Fibroblast of skin of abdomen (primary cell): ENCODE data around the gene SLC30A10.
A peak's percentile ranks its signal among the peaks of the same experiment; 100 is the strongest.
"Not testable (repeated sequence)": the region's sequence is repeated elsewhere in the genome, so short reads cannot be mapped to it uniquely, and the experiment has no call there.

Source experiments
- DNase-seq: peaks from one replicate; pipeline ENCODE4 v3.0.0-alpha.2; 2013

Gene SLC30A10

DNA sequence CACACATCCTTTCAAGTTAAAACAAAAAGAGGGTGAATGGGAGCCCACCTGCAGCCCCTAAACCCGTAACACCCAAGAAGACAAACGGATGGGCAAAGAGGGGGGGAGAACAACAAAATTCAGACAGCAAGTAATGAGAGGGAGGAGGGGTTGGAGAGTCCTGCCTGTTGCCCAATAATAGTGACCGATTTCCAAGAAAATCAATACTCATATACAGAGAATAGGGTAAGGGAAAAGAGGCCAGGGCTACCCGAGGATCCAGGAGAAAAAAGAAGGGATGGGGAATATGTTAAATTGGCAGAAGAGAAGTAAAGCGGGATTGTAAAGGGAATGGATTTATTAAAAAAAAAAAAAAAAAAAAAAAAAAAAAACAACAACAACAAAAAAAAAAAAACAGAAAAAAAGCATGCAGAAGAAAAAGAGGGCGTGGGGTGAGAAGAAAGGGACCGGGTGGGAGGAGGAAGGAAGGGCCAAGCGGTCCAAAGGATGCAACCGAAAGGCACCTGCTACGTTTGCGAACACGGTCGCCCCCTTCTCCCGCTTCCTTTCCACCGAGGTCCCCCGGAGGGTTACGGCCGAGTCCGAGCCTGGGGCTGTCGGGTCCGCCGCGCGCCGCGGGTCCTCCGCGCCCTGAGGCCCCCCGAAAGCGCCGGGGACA lies 930 bp downstream of the SLC30A10 start:
- no peak for DNase-seq

DNA sequence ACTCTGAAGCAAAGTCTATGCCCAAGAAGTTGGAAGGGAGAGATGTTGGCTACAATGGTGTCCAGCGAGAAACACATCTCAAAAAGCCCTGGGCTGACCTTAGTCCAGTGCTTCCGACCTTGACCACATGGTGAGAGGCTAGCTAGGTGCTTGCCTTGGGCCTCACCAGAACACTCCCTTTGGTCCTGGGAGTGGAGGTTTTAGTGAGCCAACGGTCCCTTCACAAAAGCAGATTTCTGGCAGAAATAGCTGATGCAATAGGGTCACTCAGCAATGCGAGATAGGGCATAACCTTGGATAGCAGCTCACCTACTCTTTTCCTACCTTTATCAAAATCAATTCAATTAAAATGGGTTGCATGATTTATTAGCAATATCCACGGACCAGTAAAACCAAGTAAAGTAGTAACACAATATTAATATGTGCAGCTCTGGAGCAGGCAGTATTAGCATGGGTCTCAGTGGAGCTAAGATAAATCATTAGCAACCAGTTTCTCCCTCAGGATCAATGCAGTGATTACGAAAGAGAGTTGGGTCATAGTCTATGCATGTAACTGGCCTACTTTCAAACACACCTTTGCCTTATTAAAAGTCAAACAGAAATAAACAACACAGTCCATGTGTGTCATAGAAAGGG lies 1.9 kb downstream of the SLC30A10 start:
- DNase-seq: no peak

DNA sequence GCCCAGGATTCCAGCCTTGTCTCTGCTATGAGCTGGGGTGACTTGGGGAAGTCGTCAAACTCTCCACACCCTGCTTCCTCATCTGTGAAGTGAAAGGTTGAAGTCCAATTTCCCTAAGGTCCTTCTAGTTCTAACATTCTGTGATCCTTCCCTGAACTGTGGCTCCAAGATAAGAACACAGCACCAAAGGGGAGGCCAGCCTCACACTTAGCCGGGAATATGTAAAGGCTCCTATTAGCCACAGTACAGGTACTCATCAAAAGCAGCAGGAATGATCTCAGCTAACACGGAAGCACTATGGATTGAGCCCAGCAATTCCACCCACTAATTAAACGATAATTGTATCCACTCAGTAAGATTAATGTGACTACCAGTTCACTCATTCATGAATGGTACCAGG lies 4.0 kb downstream of the SLC30A10 start:
- DNase-seq: no peak

DNA sequence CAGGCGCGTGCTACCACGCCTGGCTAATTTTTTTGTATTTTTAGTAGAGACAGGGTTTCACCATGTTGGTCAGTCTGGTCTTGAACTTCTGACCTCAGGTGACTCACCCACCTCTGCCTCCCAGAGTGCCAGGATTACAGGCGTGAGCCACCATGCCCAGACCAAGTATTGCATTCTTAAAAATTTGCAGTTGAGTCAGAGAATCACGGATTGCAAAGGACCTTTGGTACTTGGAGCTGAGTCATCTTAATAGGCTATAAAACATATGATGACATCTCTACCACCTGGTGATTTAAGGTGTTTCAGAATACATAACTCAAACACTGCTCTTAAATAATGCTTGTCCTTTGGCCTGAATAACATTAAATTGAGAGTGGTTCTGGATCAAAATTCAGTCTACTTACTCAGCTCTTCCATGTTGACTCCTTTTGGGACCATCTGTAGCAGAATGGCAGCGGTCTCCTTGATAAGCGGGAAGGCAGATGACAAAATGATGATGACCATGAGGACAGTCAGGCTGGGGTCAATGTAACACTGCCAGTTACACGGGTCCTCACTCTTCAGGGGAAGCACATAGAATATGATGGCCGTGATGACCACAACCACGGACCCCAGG lies 10.4 kb downstream of the SLC30A10 start:
- DNase-seq: peak; percentile 3

DNA sequence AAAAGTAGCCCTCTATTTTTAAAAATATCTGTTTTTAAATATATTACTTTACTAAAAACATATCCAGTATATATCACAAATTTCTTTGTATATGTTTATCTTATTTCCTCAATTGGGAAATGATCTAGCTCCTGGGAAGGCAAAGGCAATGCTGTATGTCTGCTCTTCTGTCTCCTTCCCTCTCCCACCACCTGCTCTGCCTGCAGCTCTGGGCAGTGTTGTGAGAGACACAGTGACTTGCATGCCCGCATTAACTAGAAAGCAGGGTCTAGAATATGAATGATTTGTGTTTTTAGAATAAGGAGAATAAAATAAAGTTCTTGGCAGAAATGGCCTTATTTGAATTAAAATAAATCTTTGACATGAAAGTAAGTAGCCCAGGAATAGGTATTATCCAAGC lies 11.1 kb downstream of the SLC30A10 start:
- DNase-seq: no peak

DNA sequence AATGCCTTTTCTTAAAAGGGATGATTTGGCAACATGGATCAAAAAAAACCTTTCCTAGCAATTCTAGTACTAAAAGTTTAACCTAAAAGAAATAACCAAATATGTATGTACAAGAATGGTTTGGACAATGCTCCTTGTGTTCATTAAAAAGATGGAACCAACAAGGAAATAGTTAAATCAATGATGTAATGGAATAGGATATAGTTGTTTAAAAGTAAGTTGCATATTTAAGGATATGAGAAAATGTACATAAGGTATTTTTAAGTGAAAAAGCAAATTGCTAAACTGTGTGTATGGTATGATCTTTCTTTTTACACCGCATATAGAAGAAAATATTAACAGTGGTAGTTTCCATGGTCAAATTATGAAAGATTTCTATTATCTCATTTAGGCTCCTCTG lies 12.1 kb downstream of the SLC30A10 start:
- DNase-seq: no peak

DNA sequence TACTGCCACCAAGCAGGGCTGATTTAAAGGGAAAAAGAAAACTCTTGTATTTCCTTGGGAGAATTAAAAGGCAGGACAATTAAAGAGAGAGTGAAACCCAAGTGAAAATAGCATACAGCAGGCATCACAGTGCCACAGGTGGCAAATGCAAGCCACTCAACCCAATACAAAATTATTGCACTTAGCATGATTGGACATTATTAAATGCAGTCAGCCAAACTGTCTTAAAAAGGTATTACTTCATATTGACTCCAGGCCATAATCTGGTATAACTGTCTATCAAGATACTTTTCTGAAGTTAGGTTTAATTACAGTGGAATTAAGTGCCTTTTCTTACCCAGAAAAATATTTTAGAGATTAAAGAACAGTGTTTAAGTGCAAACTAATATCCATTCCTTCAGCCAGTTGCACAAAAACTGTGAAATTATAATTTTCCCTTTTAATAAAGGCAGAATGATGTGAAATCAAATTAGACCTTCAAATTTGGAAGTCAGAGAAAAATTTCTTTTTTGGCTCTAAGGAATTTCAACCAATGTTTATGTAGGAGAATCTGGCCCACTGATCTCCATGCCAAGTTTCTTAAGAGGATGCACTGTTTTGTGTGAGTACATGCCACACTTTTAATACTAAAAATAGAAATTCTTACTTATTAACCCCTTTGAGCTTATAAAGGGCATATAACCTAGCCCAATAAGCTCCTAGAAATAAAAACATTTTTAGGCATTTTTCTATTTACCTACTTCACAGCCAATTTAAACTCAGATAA lies 15.2 kb downstream of the SLC30A10 start:
- no peak for DNase-seq

DNA sequence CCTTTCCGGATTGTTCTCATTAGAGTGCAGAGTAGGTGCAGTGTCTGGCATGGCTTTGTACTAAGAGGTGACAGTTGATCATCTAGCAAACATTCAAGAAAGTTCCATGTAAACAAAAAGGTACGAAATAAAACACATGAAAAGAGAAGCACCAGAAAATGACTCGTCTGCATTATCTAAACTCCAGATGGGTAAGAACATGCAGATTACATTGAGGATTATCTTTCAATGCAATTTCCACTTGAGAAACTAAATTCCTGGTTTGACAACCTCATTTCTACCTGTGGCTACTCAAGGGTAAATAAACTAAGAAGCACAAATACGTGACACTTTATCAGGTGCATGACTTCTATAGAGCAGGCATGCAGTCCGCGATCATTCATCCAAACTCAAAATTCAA lies 17.6 kb downstream of the SLC30A10 start:
- DNase-seq: no peak

DNA sequence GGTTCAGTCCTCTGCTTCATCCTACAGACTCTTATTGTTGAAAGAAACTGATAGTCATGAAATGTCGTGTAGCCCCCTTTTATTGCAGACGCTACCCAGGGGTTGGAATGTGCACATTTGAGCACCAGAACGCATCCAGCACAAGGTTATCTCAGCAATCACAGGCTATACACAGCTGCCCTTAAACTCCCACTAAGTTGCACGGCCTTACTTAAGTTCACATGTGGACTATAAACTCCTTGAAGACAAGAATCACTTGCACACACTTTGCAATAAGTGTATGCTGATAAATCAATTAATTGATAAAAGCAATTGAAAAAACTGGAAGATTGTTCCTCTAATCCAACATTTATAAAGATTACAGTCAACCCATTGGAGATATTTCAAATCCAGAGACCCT lies 18.9 kb downstream of the SLC30A10 start:
- DNase-seq: no peak

DNA sequence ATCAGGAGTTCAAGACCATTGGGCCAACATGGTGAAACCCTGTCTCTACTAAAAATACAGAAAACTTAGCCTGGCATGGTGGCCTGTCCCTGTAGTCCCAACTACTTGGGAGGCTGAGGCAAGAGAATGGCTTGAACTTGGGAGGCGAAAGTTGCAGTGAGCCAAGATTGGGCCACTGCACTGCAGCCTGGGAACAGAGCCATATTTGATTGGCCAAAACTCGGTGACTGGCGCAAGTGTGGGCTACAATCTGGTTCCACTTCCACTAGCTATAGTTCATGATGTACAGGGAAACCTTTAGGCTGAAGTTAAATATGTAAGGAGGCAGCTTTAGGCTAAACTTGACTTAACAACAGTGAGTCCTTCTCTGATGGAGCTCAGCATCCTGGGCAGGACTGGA lies 20.2 kb downstream of the SLC30A10 start:
- no peak for DNase-seq

DNA sequence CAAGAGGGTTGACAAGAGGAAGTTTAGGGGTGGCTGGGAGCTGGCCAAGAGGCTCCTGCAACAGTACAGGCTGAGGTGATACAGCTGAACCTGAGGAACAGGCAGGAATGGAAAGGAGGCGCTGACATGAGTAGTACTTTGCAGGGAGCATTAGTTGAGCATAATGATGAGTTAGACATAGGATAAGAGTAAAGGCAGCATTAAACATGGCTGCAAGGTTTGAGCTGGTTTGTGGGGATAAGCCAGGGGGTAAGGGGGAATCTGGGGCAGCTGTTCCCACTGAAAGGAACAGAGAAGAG lies 20.6 kb downstream of the SLC30A10 start:
- DNase-seq: no peak

DNA sequence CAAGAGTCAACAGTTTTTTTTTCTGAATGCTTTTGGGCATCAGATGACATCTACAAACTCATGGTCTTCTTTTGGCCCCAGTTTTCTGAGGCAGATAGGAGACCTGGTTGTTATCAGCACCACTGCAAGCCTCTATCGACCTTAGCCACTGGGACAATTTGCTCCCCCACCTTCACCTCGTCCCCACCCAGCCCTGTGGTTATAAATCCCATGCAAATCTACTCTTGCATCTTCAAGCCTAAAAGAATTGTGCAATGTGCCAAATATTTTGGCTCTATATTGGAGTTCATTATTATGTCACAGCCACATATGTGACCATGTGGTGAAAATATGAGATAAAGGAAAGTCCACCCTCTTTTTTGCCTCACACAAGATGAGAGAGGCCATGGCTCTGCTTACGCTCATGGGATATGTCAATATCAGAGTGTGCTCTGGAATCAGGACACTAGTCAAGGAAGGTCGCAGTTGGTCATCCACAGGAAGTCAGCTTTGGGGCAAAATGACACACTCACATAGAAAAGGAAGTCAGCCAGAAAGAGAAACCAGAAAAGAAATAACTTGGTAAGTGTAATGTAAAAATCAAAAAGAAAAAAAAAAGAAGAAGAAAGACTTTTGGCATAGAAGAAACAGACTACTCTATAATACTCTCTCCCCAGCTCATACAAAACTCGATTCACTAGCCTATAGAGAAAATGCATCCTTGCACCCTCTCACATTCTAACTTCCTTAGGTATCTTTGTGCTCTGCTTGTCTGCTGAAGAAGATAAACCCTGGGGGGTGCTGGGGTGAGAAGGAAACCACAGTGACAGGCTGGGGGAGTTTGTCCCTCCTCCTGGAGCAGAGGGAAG lies 21.2 kb downstream of the SLC30A10 start:
- no peak for DNase-seq

DNA sequence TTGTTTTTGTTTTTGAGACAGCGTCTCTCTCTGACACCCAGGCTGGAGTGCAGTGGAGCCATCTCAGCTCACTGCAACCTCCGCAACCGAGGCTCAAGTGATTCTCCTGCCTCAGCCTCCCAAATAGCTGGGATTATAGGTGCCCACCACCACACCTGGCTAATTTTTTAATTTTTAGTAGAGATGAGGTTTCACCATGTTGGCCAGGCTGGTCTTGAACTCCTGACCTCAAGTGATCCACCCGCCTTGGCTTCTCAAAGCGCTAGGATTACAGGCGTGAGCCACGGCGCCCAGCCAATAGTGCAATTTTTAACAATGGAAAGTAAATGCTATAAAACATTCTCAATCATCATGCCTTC lies 21.8 kb downstream of the SLC30A10 start:
- DNase-seq: not testable (repeated sequence)

DNA sequence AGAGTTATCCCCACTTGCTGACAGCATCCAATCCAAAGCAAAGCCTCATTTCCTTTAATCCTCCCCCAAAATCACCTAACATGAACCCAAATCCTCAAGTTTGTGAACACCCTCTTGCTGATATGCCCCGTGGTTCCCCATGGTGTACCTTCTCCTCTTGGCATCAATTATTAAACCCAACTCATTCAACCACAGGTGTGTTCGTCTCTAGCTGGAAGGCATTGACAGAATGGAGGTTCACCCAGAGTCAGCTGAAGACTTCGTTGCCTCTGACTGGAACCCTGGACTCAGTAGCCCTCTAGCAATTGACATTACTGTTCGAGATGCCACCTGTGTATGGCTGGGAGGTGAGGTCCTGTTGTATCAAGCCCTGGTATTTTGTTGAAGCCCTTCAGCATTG lies 22.8 kb downstream of the SLC30A10 start:
- DNase-seq: no peak

DNA sequence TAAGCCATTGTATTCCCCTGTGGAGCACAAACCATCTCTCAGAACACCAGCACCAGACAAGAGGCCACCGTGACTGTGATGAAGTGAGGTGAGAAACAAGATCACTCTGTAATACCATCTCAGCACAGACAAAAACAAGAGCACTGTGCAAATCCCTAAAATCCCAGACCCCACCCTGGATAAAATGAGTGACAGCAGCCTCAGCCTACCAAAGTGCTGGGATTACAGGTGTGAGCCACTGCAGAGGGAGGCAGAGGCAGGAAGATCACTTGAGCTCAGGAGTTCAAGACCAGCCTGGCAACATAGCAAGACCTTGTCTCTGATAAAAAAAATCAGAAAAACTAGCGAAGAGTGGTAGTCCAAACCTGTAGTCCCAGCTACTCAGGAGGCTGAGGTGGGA lies 23.4 kb downstream of the SLC30A10 start:
- no peak for DNase-seq

DNA sequence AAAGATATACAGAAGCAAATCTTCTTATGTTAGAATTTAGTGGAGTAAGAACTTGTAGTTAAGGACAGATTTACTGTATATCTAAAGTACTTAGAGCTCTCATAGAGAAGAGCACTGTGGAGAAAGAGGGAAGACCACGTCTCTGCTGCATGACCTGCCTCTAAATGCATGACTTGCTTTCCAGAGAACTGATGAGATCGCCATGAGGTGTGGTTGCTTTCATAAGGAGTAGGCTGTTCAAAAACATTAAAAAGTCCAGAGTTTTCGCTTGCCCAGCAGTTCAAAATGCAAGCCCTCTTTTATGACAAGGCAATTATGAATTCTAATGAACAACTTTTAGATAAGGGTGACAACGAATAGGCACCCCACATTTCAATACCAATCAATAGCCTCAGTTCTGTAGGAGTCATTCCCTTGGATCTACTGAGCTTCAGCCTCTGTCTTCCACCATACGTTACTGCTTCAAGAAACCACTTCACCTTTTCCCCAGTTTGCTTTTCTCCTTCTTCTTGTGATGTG lies 24.9 kb downstream of the SLC30A10 start:
- DNase-seq: no peak

DNA sequence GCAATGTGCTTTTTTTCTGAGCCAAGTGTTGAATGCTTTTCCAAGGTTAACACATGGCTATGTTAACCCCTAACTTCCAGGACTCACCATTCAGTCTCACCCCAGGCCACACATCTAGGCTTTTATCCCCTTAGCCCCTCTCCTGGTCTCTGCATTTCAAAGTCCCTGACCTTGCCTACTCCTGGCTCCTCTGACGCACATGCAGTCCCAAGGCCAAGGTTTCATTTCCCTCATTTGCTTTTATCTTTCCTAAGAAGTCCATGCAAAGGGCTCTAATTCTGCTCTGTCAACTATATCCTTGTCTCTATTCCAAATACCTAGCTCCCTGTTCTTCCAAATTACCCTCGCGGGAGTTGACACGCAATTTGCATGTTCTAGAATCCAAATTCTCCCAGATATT lies 25.4 kb downstream of the SLC30A10 start:
- DNase-seq: no peak

DNA sequence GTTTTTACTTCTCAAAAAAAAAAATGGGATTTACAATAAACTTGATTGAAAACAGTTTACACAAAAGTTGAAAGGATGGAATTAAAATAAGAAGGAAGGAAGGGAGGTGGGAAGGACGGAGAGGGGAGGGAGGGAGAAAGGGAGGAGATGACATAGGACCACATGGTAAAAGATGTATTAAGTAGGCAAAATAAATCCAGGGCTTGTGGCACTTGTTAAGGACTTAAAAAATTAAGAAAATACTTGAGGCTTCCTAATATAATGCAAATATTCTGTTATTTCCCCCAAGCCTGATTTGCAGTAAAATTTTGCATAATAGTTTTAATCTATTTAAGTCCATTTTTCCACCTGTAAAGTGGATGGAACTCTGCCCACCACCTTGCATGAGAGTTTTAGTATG lies 27.5 kb downstream of the SLC30A10 start:
- DNase-seq: no peak

DNA sequence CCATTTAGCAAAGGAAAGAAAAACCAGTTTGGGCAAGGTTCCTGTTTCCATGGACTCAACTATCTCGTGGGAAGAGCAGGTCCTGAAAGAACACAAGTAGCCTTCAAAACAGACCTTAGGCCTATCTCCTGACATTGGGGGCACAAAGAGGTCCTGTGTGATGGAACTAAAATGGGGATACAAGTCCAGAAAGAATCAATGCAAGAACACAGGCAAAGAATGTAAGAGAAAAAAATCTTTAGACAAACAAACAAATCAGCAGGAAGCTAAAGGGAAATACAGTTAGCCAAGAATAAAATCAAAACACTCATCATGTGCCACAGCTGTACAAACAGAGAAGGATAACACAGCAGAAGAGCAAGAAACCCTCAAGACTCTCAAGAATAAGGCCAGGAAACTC lies 28.2 kb downstream of the SLC30A10 start:
- no peak for DNase-seq

DNA sequence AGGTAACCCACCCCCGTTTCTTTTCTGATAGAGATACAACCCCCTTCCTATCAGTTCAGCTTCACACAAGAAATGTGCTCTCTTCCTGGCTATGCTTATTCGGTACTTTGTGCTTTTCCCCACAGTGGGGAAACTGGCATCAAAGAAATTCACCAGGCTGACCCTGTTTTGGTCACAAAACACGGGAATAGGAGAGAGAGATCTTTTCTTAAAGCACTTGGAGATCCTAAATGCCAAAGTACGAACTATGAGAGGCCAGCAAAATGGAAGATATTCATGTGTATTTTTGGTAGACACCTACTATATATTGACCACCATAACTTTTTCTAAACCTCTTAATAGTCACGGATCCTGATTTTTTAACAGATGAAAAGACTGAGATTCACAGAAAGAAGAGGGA lies 30.0 kb downstream of the SLC30A10 start:
- no peak for DNase-seq

DNA sequence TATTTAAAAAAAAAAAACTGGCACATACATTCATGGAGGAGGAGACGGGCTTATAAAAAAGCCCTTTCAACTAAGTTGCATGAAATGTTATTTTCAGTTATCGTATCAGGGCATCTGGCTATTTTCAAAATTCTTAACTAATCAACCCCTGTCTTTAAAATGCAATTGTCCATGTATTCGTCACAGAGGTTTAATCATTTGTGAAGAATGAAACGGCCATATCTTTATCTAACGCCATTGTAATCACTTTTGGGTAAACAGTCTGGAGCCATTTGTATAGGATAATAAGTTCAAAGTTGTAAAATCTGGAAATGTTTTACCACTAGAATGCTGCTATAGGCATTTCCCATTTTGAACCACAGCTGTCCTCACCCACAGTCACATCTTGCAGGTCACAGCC lies 30.4 kb downstream of the SLC30A10 start:
- DNase-seq: no peak

DNA sequence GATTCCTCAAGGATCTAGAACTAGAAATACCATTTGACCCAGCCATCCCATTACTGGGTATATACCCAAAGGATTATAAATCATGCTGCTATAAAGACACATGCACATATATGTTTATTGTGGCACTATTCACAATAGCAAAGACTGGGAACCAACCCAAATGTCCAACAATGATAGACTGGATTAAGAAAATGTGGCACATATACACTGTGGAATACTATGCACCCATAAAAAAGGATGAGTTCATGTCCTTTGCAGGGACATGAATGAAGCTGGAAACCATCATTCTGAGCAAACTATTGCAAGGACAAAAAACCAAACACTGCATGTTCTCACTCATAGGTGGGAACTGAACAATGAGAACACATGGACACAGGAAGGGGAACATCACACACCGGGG lies 36.1 kb downstream of the SLC30A10 start:
- DNase-seq: not testable (repeated sequence)

DNA sequence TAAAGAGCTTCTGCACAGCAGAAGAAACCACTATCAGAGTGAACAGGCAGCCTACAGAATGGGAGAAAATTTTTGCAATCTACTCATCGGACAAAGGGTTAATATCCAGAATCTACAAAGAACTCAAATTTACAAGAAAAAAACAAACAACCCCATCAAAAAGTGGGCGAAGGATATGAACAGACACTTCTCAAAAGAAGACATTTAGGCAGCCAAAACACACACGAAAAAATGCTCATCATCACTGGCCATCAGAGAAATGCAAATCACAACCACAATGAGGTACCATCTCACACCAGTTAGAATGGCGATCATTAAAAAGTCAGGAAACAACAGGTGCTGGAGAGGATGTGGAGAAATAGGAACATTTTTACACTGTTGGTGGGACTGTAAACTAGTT lies 36.5 kb downstream of the SLC30A10 start:
- not testable (repeated sequence) for DNase-seq
